ENCODE data around the gene TENT5A.

DNA sequence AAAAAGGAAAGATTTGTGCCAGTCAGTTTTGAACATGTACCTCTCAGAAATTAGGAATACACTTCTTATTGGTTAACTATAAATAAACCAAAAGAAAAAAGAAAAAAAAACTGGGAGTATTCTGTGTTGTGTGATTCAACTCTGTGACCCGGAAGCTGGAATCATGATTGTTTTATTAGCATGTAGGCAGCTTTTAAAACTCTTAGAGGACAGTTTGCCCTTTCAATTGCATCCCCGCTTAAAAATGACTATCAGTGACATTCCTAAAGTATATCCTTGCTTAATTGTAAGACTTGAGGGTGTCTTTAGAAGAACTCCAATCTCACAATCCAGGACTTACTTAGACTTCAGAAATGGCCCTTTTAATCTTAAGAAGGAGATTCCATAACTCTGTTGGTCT, 29.1 kb upstream of the TENT5A start:
- TF ChIP-seq, protein P1, sequence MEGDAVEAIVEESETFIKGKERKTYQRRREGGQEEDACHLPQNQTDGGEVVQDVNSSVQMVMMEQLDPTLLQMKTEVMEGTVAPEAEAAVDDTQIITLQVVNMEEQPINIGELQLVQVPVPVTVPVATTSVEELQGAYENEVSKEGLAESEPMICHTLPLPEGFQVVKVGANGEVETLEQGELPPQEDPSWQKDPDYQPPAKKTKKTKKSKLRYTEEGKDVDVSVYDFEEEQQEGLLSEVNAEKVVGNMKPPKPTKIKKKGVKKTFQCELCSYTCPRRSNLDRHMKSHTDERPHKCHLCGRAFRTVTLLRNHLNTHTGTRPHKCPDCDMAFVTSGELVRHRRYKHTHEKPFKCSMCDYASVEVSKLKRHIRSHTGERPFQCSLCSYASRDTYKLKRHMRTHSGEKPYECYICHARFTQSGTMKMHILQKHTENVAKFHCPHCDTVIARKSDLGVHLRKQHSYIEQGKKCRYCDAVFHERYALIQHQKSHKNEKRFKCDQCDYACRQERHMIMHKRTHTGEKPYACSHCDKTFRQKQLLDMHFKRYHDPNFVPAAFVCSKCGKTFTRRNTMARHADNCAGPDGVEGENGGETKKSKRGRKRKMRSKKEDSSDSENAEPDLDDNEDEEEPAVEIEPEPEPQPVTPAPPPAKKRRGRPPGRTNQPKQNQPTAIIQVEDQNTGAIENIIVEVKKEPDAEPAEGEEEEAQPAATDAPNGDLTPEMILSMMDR (conservative IDR thresholded peaks at IDR 0.05; ENCODE audit: low read depth, low read length): no peak
- TF ChIP-seq EZH2 (IDR thresholded peaks at IDR 0.05; ENCODE audit: low read length, unreplicated experiment): no peak

All from PC-3 (cell line).